ENCODE data around the gene GALNT15.

GRCh38 chr3:16249336-16249735, 74.9 kb downstream of the GALNT15 start:
- TF ChIP-seq, protein P1, sequence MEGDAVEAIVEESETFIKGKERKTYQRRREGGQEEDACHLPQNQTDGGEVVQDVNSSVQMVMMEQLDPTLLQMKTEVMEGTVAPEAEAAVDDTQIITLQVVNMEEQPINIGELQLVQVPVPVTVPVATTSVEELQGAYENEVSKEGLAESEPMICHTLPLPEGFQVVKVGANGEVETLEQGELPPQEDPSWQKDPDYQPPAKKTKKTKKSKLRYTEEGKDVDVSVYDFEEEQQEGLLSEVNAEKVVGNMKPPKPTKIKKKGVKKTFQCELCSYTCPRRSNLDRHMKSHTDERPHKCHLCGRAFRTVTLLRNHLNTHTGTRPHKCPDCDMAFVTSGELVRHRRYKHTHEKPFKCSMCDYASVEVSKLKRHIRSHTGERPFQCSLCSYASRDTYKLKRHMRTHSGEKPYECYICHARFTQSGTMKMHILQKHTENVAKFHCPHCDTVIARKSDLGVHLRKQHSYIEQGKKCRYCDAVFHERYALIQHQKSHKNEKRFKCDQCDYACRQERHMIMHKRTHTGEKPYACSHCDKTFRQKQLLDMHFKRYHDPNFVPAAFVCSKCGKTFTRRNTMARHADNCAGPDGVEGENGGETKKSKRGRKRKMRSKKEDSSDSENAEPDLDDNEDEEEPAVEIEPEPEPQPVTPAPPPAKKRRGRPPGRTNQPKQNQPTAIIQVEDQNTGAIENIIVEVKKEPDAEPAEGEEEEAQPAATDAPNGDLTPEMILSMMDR (conservative IDR thresholded peaks at IDR 0.05), result peak; percentile 67
- no peak for TF ChIP-seq EZH2 (IDR thresholded peaks at IDR 0.05; ENCODE audit: low read depth)
